IPS DF 19.7 (cell line): ENCODE results near the gene TMEM248.
"Not testable (repeated sequence)": the region's sequence is repeated elsewhere in the genome, so short reads cannot be mapped to it uniquely, and the experiment has no call there.

ENCODE experiments used
- DNase-seq: peaks from one replicate; pipeline ENCODE4 v3.0.0-alpha.2; 2013; ENCODE audit warnings: low read depth, low spot score

The TMEM248 gene

GRCh38 chr7:66950311-66950710 lies 29.3 kb downstream of the TMEM248 start:
- DNase-seq: no peak

GRCh38 chr7:66950763-66951162 lies 29.7 kb downstream of the TMEM248 start:
- DNase-seq: no peak

- no peak for DNase-seq
These were observed 31.5 kb downstream of the TMEM248 start for GRCh38 chr7:66952343-66953043.

GRCh38 chr7:66953044-66953427 lies 32.0 kb downstream of the TMEM248 start:
- no peak for DNase-seq

GRCh38 chr7:66957595-66958290 lies 36.7 kb downstream of the TMEM248 start:
- no peak for DNase-seq

GRCh38 chr7:66958538-66959350 lies 37.7 kb downstream of the TMEM248 start:
- no peak for DNase-seq

- no peak for DNase-seq
These were observed 39.2 kb downstream of the TMEM248 start for GRCh38 chr7:66960192-66960591.

GRCh38 chr7:66961096-66961495 lies 40.1 kb downstream of the TMEM248 start:
- DNase-seq: no peak

- no peak for DNase-seq
These were observed 43.4 kb downstream of the TMEM248 start for GRCh38 chr7:66964411-66964810.

- no peak for DNase-seq
These were observed 46.0 kb downstream of the TMEM248 start for GRCh38 chr7:66967029-66967428.

- DNase-seq: not testable (repeated sequence)
These were observed 48.0 kb downstream of the TMEM248 start for GRCh38 chr7:66969001-66969400.

GRCh38 chr7:66970310-66970709 lies 49.3 kb downstream of the TMEM248 start:
- DNase-seq: no peak

GRCh38 chr7:66974986-66975590 lies 54.1 kb downstream of the TMEM248 start:
- DNase-seq: peak; percentile 48

GRCh38 chr7:66978312-66978711 lies 57.3 kb downstream of the TMEM248 start:
- not testable (repeated sequence) for DNase-seq

- DNase-seq: not testable (repeated sequence)
These were observed 58.0 kb downstream of the TMEM248 start for GRCh38 chr7:66979013-66979412.

GRCh38 chr7:66980336-66980735 lies 59.3 kb downstream of the TMEM248 start:
- not testable (repeated sequence) for DNase-seq

GRCh38 chr7:66989552-66989951 lies 68.5 kb downstream of the TMEM248 start:
- not testable (repeated sequence) for DNase-seq

- not testable (repeated sequence) for DNase-seq
These were observed 73.0 kb downstream of the TMEM248 start for GRCh38 chr7:66994051-66994450.

GRCh38 chr7:66994691-66995049 lies 73.6 kb downstream of the TMEM248 start:
- not testable (repeated sequence) for DNase-seq

- DNase-seq: peak; percentile 90
These were observed 74.2 kb downstream of the TMEM248 start, which contains the start of gene SBDS for GRCh38 chr7:66995050-66995776. Gene SBDS, minus strand, starts transcription at chr7:66995586. Its CDS starts 169 bp downstream, at chr7:66995417.
